OCI-LY3 (cell line): ENCODE results near the gene BAIAP2.

Experiments
- H2AFZ ChIP-seq: fragments of 200-600, 300-600 bp; shearing (Covaris generic); 2 replicates; pipeline ENCODE4 v1.6.0; 2014; ENCODE audit warnings: antibody characterized with exemption, low read depth, low read length
- H3K27ac ChIP-seq: fragments of 200-600, 300-600 bp; sonication (generic); 2 replicates; pipeline ENCODE4 v1.5.1; 2014; ENCODE audit warnings: mild to moderate bottlenecking, low read length, moderate library complexity, mixed read lengths
- H3K27me3 ChIP-seq: fragments of 200-600, 300-600 bp; sonication (generic); 2 replicates; pipeline ENCODE4 v1.6.1; 2014; ENCODE audit warnings: low read depth, low read length, mixed read lengths
- H3K36me3 ChIP-seq: fragments of 200-600, 300-600 bp; sonication (generic); replicated peaks from 2 replicates; pipeline ENCODE3; 2014; ENCODE audit warnings: low read depth, low read length, mixed read lengths
- H3K4me1 ChIP-seq: fragments of 300-600, 200-600 bp; sonication (generic); 2 replicates; pipeline ENCODE4 v1.6.1; 2014; ENCODE audit warnings: low read length, mixed read lengths
- H3K4me2 ChIP-seq: fragments of 200-600, 300-600 bp; sonication (generic); 2 replicates; pipeline ENCODE4 v1.6.1; 2014; ENCODE audit warnings: low read length, mixed read lengths
- H3K4me3 ChIP-seq: fragments of 300-600, 200-600 bp; sonication (generic); 2 replicates; pipeline ENCODE4 v1.5.1; 2014; ENCODE audit warnings: antibody characterized with exemption, mild to moderate bottlenecking, low read length, moderate library complexity
- H3K79me2 ChIP-seq: fragments of 300-600, 200-600 bp; shearing (Covaris generic); 2 replicates; pipeline ENCODE4 v1.6.1; 2014; ENCODE audit warnings: mild to moderate bottlenecking, low read length, mixed read lengths
- H3K9ac ChIP-seq: fragments of 300-600, 200-600 bp; shearing (Covaris generic); 2 replicates; pipeline ENCODE4 v1.6.0; 2014; ENCODE audit warnings: mild to moderate bottlenecking, low read length, moderate library complexity
- H3K9me3 ChIP-seq: fragments of 200-600, 300-600 bp; shearing (Covaris generic); 2 replicates; pipeline ENCODE4 v1.6.1; 2014; ENCODE audit warnings: low read length, mixed read lengths; ENCODE audit not compliant: insufficient read depth
- H4K20me1 ChIP-seq: fragments of 200-600, 300-600 bp; sonication (generic); 2 replicates; pipeline ENCODE4 v1.6.1; 2016; ENCODE audit warnings: low read length, mixed read lengths; ENCODE audit not compliant: insufficient read depth
- EZH2phosphoT487 ChIP-seq: fragments of 200-600 bp; shearing (Covaris generic); IDR thresholded peaks from 2 replicates; pipeline ENCODE4 v1.6.1; 2018; ENCODE audit warnings: antibody characterized with exemption, mixed run types, low read depth
- TF ChIP-seq, protein P1 (sequence below): fragments of 200-600, 300-600 bp; sonication (generic); IDR thresholded peaks from 2 replicates; pipeline ENCODE4 v1.5.1; 2014; ENCODE audit warnings: antibody characterized with exemption, low read length, low read depth

Gene BAIAP2

DNA sequence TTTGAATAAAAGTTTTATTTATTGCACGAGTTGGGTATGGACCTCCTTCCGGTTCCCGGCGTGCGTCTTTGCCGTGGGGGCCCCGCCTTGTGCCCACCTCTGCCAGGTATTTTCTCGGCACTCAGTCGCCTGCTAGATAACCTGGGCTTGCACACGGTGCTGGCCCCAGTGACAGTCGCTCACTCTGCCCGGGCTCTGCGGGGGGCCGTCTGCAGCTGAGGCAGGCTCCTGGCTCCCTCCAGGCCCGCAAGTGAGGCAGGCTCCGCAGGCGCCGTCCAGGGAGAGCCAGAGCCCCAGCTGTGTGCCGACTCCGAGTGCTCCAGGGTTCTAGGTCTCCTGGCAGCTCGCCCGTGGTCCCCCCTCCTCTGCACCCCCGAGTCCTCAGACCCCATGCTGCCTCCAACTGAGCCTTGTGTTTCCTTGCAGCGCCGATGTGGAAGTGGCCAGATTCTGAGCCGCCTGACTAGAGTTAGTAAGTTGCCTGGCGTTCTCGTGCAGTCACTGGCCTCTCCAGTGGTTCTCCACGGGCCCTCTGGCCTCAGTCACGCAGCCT lies 75.6 kb downstream of the BAIAP2 start:
- Histone ChIP-seq H3K79me2 (no peaks in the 10 kb centered on the region), H3K27me3 (peaks cover 4% of the 10 kb centered on the region; the same call in 1 of the 2 replicates), H3K36me3 (no peaks in the 10 kb centered on the region), H3K4me1 (no peaks in the 10 kb centered on the region), H3K4me2 (no peak overlapping the region), H4K20me1 (no peaks in the 10 kb centered on the region), H2AFZ (no peak overlapping the region), H3K4me3 (no peak overlapping the region), H3K9me3 (no peaks in the 10 kb centered on the region), H3K27ac (no peak overlapping the region), H3K9ac (no peak overlapping the region)
- no peak for TF ChIP-seq EZH2phosphoT487
- TF ChIP-seq, protein P1, sequence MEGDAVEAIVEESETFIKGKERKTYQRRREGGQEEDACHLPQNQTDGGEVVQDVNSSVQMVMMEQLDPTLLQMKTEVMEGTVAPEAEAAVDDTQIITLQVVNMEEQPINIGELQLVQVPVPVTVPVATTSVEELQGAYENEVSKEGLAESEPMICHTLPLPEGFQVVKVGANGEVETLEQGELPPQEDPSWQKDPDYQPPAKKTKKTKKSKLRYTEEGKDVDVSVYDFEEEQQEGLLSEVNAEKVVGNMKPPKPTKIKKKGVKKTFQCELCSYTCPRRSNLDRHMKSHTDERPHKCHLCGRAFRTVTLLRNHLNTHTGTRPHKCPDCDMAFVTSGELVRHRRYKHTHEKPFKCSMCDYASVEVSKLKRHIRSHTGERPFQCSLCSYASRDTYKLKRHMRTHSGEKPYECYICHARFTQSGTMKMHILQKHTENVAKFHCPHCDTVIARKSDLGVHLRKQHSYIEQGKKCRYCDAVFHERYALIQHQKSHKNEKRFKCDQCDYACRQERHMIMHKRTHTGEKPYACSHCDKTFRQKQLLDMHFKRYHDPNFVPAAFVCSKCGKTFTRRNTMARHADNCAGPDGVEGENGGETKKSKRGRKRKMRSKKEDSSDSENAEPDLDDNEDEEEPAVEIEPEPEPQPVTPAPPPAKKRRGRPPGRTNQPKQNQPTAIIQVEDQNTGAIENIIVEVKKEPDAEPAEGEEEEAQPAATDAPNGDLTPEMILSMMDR, result no peak

DNA sequence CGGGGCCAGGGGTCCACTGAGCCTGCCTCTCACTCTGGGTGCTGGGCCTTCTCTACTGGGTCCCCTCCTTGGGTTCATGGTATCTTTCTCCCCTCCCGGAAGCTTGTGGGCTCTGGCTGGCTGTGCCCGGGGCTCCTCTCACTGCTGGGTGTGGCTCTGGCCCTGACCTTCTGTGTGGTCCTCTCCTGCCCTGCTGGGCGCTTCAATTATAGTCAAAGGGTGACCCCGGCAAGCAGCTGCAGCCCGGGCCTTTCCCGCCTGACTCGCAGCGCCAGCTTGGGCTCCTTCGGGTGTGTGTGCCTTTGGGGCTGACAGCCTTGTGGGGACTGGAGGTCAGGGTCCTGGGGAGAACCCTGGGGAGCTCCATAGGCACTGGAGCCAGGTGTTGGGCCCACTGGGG lies 76.1 kb downstream of the BAIAP2 start:
- H3K79me2 ChIP-seq, result no peaks in the 10 kb centered on the region
- TF ChIP-seq, protein P1, result no peak
- H2AFZ ChIP-seq, result no peak overlapping the region
- H3K4me2 ChIP-seq, result no peak overlapping the region
- H3K4me3 ChIP-seq, result no peak overlapping the region
- H3K9me3 ChIP-seq, result no peaks in the 10 kb centered on the region
- H3K27ac ChIP-seq, result no peak overlapping the region
- H4K20me1 ChIP-seq, result no peaks in the 10 kb centered on the region
- no peak overlapping the region for H3K9ac ChIP-seq
- H3K36me3 ChIP-seq, result no peaks in the 10 kb centered on the region
- peaks cover 6% of the 10 kb centered on the region; the same call in 1 of the 2 replicates for H3K27me3 ChIP-seq
- H3K4me1 ChIP-seq, result no peaks in the 10 kb centered on the region

DNA sequence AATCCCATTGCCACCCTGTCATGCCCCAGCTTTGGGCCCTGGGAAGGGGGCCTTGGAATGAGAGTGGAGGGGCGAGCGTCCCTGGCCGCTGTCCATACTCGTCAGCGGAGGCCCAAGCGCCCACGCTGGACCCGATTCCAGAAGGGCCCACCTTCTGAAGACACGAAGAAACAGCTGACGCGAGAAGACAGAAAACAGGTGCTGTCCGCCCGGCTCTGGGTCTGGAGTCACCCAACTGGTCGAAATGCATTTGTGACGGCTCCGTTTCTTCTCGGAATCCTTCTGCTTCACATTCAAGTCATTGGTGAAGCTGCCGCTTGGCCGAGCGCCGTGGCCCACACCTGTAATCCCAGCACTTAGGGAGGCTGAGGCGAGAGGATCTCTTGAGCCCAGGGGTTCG lies 77.5 kb downstream of the BAIAP2 start:
- Histone ChIP-seq H4K20me1 (no peaks in the 10 kb centered on the region), H2AFZ (no peak overlapping the region), H3K27me3 (peaks cover 6% of the 10 kb centered on the region; the same call in 1 of the 2 replicates), H3K36me3 (no peaks in the 10 kb centered on the region), H3K4me1 (no peaks in the 10 kb centered on the region), H3K4me3 (no peak overlapping the region), H3K27ac (no peak overlapping the region), H3K9ac (no peak overlapping the region), H3K79me2 (no peaks in the 10 kb centered on the region), H3K9me3 (no peaks in the 10 kb centered on the region), H3K4me2 (no peak overlapping the region)
- TF ChIP-seq, protein P1, result no peak
- no peak for TF ChIP-seq EZH2phosphoT487

DNA sequence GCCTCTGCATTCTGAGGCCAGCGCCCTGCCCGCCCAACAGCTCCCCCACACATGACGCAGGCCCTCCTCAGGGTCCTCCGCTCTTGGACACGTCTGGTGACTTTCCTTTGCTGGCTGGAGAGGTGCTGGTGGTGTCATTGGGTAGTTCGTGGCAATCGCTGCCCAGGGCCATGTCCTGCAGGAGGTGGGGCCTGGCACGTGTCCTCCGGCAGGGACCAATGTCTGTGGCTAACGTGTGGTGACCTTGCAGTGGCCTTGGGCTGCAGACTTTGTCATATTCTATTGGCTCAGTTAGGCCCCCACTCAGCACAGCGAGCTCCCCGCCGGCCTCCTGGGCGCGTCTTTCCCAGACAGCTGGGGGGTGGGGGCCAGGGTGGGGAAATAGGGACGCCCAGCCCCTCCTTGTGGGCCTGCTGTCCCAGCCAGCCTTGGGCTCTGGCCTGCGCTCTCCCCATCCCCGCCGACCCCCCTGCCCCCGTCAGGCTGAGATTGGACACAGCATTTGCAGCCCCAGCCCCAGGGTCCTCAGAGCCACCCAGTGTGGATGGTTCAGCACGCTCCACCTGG lies 78.3 kb downstream of the BAIAP2 start:
- Histone ChIP-seq H3K4me3 (no peak overlapping the region), H2AFZ (no peak overlapping the region), H3K27ac (no peak overlapping the region), H3K27me3 (0 out of 2 replicates have a peak, but pooled peaks cover 2% of the 10 kb centered on the region), H3K4me1 (no peaks in the 10 kb centered on the region), H3K4me2 (no peak overlapping the region), H3K9me3 (no peaks in the 10 kb centered on the region), H4K20me1 (no peaks in the 10 kb centered on the region), H3K79me2 (no peaks in the 10 kb centered on the region), H3K36me3 (no peaks in the 10 kb centered on the region), H3K9ac (no peak overlapping the region)
- TF ChIP-seq, protein P1, result no peak
- TF ChIP-seq EZH2phosphoT487, result no peak
